GM19193 (cell line): Measurements from ENCODE around the gene NES.

Experiments used
- POLR2A ChIP-seq: IDR thresholded peaks from 4 replicates; pipeline ENCODE4 v1.6.1; 2011; ENCODE audit not compliant: insufficient read depth, insufficient read length; ENCODE audit errors: extremely low read depth

The NES gene

DNA sequence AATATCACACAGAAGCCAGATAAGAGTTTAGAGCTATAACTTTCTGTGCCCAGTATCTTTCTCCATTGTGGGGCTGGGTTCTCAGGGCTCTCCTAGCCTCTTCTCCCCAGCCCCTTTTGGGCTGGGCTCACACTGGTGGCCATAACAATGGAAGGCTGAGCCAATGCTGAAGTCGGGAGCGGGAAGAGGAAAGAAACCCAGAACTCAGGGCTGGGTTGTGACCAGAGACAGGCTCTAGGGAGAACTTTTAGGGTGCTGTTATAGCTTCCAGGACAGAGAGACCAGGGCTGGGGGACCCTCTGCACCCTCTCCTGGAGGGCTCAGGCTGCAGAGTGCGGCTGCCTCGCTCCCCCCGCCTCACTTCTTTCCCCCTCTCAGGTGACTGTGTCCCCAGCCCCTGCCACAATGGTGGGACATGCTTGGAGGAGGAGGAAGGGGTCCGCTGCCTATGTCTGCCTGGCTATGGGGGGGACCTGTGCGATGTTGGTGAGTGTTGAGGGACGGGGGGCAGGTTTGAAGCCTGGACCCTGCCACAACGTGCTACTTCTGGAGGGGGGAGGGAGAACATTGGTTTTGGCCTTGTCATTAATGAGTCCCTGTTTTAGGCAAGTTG, 21.2 kb downstream of the NES start:
- TF ChIP-seq POLR2A: no peak

DNA sequence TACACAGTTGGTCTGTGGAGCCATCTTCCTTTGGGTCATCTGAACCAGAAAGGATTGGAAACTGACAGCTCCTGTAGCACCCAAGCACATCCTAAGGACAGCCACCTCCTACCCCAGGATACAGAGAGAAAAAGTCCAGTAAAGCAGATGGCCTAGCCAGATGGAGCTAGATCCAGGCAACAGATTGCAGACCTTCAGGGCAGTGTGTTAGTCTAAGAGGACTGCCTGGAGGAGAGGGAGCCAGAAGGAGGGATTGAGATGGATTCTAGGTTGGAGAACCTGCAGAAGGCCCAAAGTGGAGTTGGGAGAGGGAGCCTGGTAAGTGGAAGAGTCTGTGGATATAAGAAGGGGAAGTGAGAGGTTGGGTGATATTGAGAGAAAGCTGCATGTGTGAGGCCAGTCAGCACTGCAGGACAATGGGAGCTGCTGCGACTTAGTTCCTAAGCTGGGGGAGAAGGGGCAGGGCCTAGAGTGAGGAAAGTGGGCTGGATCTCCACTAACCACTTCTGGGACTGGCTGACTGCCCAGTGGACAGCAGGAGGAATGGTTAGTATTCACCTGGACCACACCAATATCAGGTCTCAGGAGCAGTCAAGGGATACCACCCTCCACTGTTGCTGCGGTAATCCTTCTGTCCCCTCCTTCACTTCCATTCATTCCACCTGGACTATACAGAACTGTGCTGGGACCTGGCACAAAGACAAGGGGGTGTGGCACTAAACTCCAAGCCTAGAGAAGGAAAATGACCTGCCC, 21.9 kb downstream of the NES start:
- no peak for TF ChIP-seq POLR2A

DNA sequence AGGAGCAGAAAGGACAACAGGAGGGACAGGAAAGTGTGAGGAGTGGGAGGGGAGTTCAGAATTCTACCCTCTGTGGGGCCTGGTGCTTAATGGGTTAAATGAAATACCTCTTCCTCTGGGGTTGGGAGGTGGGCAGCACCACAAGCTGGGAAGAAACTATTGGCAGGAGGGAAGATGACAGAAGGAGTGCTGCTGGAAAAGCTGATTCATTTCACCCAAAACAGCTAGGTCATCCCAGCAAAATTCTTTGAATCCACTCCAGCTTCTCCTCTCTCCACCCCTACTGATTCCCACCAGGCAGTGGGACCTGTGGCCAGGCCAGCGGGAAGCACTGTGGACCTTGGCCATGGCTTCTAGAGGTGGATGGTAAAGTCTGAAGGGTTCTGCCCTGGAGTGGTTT, 22.5 kb downstream of the NES start:
- no peak for TF ChIP-seq POLR2A

DNA sequence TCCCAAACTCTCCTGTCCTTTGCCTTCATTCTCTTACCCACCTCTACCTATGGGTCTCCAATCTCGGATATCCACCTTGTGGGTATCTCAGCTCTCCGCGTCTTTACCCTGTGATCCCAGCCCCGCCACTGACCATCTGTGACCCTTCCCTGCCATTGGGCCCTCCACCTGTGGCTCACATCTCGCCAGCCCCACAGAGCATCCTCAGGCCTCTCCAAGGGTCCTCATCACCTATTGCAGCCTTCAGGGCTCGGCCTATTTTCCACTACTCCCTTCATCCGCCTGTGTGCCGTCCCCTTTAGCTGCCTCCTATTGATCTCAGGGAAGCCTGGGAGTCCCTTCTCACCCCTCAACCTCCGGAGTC, 24.2 kb downstream of the NES start:
- TF ChIP-seq POLR2A: no peak

DNA sequence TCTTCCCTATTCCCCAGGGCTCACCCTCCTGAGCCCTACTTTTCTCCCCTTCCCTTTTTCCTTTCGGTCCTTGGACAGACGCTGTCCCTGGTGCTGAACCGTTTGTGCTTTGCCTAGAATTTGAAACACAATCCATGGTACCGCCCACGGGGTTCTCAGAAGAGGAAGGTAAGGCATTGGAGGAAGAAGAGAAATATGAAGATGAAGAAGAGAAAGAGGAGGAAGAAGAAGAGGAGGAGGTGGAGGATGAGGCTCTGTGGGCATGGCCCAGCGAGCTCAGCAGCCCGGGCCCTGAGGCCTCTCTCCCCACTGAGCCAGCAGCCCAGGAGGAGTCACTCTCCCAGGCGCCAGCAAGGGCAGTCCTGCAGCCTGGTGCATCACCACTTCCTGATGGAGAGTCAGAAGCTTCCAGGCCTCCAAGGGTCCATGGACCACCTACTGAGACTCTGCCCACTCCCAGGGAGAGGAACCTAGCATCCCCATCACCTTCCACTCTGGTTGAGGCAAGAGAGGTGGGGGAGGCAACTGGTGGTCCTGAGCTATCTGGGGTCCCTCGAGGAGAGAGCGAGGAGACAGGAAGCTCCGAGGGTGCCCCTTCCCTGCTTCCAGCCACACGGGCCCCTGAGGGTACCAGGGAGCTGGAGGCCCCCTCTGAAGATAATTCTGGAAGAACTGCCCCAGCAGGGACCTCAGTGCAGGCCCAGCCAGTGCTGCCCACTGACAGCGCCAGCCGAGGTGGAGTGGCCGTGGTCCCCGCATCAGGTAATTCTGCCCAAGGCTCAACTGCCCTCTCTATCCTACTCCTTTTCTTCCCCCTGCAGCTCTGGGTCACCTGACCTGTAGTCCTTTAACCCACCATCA, 24.8 kb downstream of the NES start:
- TF ChIP-seq POLR2A: no peak

DNA sequence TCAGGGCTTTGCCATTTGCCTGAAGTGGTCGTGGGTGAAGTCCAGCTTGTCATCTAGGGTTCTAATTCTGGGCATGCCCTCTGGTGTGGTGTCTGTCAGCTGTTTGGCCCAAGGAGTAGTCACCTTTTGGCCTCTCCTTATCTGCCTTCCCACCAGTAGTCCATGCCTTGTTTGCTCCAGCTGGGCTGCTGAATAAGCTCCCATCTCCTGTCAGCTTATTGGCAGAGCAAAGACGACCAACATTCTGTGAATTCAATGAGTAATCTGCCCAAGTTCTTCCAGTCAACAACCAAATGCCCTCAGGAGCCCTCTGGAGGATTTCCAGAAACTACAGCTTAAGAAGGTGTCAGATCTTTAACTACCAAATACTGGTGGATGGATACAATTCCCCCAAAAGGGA, 28.3 kb downstream of the NES start:
- no peak for TF ChIP-seq POLR2A

DNA sequence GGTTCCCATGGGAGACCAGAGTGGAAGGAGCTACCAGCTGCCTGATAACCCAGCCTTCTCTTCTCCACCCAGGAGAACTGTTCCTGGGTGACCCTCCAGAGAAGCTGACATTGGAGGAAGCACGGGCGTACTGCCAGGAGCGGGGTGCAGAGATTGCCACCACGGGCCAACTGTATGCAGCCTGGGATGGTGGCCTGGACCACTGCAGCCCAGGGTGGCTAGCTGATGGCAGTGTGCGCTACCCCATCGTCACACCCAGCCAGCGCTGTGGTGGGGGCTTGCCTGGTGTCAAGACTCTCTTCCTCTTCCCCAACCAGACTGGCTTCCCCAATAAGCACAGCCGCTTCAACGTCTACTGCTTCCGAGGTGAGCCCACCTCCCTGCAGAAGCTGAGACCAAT, 28.7 kb downstream of the NES start:
- no peak for TF ChIP-seq POLR2A

DNA sequence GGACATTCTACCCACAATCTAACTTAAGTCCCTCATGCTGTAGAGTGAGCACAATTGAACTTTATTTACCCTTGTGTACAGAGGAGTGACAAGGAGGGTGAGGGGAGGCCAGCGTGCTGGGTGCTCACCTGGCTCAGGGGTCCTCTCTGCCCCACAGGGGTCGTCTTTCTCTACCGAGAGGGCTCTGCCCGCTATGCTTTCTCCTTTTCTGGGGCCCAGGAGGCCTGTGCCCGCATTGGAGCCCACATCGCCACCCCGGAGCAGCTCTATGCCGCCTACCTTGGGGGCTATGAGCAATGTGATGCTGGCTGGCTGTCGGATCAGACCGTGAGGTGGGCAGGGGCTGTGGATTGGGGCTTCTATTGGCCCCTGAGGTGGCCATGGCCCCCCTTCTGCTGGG, 29.9 kb downstream of the NES start:
- TF ChIP-seq POLR2A: no peak

DNA sequence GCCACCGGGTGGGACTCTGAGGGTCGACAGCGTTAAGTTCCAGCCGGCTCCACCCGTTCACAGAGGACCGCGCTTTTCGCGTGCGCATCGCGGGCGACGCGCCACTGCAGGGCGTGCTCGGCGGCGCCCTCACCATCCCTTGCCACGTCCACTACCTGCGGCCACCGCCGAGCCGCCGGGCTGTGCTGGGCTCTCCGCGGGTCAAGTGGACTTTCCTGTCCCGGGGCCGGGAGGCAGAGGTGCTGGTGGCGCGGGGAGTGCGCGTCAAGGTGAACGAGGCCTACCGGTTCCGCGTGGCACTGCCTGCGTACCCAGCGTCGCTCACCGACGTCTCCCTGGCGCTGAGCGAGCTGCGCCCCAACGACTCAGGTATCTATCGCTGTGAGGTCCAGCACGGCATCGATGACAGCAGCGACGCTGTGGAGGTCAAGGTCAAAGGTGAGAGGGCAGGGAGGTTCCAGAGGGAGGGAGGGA, 30.4 kb downstream of the NES start:
- TF ChIP-seq POLR2A: no peak

DNA sequence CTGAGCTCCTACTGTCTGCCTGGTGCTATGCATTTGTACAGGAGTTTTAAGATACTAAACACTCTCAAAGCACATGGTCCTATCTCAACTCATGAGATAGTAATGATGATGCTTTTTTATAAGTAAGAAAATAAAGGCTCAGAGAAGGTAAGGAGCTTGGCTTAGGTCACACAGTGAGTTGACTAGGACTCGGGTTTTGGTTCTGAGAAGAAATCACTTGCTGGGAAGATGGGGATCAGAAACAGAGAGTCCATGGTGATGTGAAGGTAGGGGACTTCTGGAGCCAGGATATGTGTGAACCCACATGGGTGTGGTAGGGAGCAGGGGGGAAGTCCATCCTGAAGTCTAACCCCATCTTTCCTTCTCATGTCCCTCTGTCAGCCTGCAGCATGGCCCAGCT, 31.5 kb downstream of the NES start:
- TF ChIP-seq POLR2A: no peak

DNA sequence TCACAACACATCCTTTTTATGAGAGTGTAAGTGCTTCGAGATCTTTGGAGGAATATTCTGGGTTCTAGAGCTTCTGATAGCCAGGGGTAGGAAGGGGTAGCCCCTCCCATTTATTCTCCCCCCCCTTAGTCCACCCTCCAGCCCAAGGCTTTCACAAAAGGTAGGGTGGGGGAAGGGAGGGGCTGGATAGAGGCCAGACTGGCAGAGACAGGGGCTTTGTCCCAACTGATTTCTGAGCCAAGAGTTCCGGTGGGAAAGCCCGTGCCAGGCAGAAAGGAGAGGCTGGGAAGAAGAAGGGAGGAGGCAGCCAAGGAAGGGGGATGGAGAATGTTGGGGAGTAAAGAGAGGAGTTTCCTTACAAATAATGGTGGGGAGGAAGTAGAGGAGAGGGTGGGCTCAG, 32.2 kb downstream of the NES start:
- TF ChIP-seq POLR2A: no peak

DNA sequence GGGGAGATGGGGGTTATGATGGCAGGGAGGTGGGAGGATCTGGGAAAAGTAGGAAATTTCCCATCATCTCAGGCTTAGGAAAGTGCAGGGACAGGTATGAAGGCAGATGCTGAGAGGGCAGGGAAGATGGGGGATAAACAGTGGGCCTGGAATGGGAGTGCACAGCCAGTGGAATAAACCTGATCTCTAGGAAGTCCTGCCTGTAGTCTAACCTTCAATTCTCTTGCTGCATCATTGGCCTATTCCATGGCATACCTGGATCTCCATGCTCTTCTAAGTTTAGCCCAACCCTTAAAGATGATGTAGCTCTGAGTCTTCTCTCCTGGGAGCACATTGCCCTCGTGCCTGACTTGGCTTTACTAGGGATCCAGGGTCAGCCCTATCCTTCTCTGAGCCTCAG, 32.6 kb downstream of the NES start:
- no peak for TF ChIP-seq POLR2A

DNA sequence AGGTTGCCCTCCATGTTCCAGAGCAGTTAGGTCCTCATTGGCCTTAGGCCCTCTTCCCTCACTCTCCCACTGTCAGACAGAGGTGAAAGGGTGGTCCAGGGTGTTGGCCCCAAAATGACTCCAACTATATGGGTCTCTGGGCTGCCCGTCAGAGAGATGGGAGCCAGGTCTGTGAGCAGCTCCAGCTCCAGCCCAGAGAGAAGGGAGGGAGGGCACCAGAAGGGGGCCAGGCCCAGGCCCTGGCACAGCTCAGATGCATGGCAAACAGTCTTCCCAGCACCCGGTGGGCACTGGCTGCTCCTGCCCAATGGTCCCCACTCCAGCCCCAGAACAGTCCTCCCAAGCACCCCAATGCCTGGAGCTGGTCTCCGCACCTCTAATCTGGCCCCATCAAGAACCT, 33.1 kb downstream of the NES start:
- no peak for TF ChIP-seq POLR2A

DNA sequence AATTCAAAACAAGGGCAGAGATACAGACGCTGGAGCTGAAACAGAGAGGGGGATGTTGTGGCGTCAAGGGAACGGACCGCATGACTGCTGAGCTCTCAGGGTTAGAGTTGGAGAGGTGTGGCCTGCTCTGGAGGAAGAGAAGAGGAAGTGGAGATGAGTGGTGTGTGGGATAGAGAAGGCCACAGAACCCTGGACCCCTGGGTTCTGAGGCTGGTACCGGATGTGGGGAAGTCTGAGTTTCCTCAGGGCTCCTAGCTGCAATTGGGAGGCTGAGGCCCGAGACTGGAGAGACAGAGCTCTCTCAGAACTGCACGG, 33.5 kb downstream of the NES start:
- no peak for TF ChIP-seq POLR2A

DNA sequence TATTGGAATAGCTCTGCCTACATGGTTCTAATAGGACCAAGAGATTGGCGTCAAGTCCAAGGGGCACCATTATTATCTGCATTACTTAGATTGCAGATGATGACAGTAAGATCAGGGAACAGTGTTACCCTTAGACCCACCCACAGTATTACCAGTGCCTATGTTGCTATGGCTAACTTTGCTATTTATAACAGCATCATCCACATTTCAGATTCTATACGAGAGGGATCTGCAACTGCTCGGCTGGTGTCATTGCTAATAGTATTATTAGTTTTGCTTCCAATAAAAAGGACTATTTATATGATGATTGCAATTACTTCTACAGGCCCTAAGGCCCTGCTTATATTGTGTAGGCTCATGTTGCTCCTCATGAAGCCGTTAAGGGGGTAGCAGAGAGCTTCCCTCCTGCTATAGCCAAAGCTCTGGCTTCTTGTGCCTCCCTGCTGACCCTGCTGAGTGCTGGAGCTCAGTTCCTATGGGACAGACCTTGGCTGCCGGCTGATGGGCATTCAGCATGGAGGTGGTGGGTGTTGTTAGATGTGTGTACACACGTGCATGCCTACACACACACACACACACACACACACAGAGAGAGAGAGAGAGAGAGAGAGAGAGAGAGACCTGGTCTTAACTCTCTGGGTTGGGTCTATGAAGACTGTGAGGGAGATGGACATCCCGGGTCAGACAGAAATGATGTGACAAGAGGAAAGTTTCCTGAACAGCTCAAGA, 34.0 kb downstream of the NES start:
- TF ChIP-seq POLR2A: no peak
